ENCODE measurements around the gene HCK.

DNA sequence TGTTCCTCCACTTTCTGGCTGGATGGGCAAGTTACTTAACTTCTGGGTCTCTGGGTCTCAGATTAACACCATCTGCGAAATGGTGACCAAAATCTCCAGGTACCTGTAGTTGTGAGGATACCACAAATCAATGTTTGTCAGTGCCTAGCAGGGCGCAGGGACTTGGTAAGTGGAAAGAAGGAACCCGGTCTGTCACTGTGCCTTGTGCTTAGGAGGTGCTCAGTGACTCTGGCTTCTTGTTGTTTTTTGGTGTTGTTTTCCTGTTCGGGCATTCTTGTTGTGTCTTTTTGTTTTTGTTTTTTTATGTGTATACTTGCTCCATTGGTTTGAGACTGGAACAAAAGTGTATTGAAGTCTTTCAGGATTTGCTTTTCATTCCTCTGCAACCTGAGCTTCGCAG is 75.3 kb downstream of the HCK start:
- no peak for TF ChIP-seq POLR2AphosphoS5 (IDR thresholded peaks at IDR 0.05; ENCODE audit: low read depth, low read length)
- no peak for TF ChIP-seq TAF1 (IDR thresholded peaks at IDR 0.05; ENCODE audit: borderline replicate concordance, insufficient read depth, low read length)
- TF ChIP-seq, protein P1, sequence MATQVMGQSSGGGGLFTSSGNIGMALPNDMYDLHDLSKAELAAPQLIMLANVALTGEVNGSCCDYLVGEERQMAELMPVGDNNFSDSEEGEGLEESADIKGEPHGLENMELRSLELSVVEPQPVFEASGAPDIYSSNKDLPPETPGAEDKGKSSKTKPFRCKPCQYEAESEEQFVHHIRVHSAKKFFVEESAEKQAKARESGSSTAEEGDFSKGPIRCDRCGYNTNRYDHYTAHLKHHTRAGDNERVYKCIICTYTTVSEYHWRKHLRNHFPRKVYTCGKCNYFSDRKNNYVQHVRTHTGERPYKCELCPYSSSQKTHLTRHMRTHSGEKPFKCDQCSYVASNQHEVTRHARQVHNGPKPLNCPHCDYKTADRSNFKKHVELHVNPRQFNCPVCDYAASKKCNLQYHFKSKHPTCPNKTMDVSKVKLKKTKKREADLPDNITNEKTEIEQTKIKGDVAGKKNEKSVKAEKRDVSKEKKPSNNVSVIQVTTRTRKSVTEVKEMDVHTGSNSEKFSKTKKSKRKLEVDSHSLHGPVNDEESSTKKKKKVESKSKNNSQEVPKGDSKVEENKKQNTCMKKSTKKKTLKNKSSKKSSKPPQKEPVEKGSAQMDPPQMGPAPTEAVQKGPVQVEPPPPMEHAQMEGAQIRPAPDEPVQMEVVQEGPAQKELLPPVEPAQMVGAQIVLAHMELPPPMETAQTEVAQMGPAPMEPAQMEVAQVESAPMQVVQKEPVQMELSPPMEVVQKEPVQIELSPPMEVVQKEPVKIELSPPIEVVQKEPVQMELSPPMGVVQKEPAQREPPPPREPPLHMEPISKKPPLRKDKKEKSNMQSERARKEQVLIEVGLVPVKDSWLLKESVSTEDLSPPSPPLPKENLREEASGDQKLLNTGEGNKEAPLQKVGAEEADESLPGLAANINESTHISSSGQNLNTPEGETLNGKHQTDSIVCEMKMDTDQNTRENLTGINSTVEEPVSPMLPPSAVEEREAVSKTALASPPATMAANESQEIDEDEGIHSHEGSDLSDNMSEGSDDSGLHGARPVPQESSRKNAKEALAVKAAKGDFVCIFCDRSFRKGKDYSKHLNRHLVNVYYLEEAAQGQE (IDR thresholded peaks at IDR 0.05; ENCODE audit: insufficient read depth in 1 of 2, low read depth in 2 of 2, low read length in 2 of 2) = no peak
- TF ChIP-seq FOXP2 (optimal IDR thresholded peaks at IDR 0.05; ENCODE audit: borderline replicate concordance, extremely low read depth, extremely low read length, insufficient read depth) = no peak
- no peak for TF ChIP-seq SIN3A (IDR thresholded peaks at IDR 0.05; ENCODE audit: borderline replicate concordance, insufficient read depth, low read length)

Measured in PFSK-1 (cell line).